ENCODE measurements around the gene KAZN. TPM values are rescaled to one million over a fixed set of nuclear protein-coding genes. Genes with fewer than 3 reads are reported as not detected.

The KAZN gene
- total RNA-seq, 1 donor from 2014 or later, result 7.9 TPM

DNA sequence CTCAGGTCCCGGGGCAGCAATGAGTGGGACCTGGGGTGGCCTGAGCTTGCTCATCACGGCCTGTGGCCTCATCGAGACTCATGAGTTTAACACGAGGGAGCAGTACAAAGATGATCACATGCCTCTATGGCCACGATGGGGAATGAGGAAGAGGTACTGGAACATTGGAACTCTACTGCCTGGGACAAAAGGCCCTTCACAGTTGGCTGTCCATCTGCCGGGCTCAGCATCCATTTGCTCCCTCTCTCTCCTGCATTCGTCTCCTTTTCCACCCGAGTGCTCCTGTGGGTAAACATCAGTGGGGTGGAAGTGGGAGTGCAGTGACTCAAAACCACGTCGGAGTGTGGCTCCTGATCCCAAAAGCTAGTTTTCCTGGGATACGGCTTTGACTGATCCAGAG is 124.9 kb downstream of the KAZN start:
- H3K9me3 Mint-ChIP-seq (ENCODE audit: unreplicated experiment), result peaks cover 2% of the 10 kb centered on the region
- H3K27me3 Mint-ChIP-seq (ENCODE audit: unreplicated experiment), result peaks cover 5% of the 10 kb centered on the region
- TF ChIP-seq, protein P1, sequence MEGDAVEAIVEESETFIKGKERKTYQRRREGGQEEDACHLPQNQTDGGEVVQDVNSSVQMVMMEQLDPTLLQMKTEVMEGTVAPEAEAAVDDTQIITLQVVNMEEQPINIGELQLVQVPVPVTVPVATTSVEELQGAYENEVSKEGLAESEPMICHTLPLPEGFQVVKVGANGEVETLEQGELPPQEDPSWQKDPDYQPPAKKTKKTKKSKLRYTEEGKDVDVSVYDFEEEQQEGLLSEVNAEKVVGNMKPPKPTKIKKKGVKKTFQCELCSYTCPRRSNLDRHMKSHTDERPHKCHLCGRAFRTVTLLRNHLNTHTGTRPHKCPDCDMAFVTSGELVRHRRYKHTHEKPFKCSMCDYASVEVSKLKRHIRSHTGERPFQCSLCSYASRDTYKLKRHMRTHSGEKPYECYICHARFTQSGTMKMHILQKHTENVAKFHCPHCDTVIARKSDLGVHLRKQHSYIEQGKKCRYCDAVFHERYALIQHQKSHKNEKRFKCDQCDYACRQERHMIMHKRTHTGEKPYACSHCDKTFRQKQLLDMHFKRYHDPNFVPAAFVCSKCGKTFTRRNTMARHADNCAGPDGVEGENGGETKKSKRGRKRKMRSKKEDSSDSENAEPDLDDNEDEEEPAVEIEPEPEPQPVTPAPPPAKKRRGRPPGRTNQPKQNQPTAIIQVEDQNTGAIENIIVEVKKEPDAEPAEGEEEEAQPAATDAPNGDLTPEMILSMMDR (IDR thresholded peaks at IDR 0.05; ENCODE audit: partially characterized antibody, unreplicated experiment), result no peak
- H3K4me3 Mint-ChIP-seq (ENCODE audit: unreplicated experiment), result no peak overlapping the region
- no peak overlapping the region for H3K27ac Mint-ChIP-seq (ENCODE audit: unreplicated experiment)
- no peak for DNase-seq
- no peaks in the 10 kb centered on the region for H3K36me3 Mint-ChIP-seq (ENCODE audit: unreplicated experiment)
- peaks cover 4% of the 10 kb centered on the region for H3K4me1 Mint-ChIP-seq (ENCODE audit: low read depth, unreplicated experiment)

DNA sequence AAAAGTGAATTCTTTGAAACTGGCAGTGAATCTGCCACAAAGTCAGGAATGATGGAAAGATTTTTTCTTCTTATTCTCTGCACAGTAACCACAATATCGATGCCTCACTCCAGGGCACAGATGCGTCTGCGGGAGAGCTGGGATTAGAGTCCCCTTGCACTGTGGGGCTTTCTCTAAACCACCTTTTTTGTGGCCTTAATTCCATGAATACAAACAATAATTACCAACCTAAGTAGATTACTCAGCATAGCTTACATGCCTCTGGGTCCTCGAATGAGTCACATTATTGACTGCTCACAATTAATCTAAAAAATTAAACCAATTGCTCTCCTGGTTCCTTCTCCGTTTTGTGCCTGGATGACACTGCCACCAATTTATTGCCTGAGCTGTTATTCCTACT is 125.8 kb downstream of the KAZN start:
- no peak overlapping the region for H3K27ac Mint-ChIP-seq (ENCODE audit: unreplicated experiment)
- H3K4me1 Mint-ChIP-seq (ENCODE audit: low read depth, unreplicated experiment), result peaks cover 13% of the 10 kb centered on the region
- no peaks in the 10 kb centered on the region for H3K36me3 Mint-ChIP-seq (ENCODE audit: unreplicated experiment)
- no peak for DNase-seq
- H3K27me3 Mint-ChIP-seq (ENCODE audit: unreplicated experiment), result peaks cover 5% of the 10 kb centered on the region
- TF ChIP-seq, protein P1 (IDR thresholded peaks at IDR 0.05; ENCODE audit: partially characterized antibody, unreplicated experiment), result no peak
- H3K9me3 Mint-ChIP-seq (ENCODE audit: unreplicated experiment), result peaks cover 4% of the 10 kb centered on the region
- H3K4me3 Mint-ChIP-seq (ENCODE audit: unreplicated experiment), result no peak overlapping the region

DNA sequence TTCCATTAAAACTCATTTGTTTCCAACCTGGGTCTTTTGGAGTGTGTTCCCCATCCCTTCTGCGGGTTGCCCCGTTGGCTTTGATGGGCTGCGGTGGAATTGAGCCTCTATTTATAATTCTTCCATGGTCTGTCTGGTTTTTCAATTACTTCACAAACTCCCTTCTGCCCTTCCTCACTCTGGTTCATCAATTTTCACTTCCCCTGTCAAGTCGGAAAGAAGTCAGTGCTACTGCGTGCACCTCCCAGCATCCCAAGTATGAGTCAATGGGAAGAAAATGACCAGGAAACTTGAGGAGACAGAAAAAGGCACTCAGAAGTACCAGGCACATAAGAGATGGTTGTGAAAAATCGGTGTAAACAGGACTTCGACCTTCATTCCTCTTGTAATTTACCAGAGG is 126.2 kb downstream of the KAZN start:
- Mint-ChIP-seq H3K4me3 (ENCODE audit: unreplicated experiment) (no peak overlapping the region), H3K4me1 (ENCODE audit: low read depth, unreplicated experiment) (peaks cover 13% of the 10 kb centered on the region), H3K9me3 (ENCODE audit: unreplicated experiment) (peaks cover 4% of the 10 kb centered on the region), H3K27me3 (ENCODE audit: unreplicated experiment) (peaks cover 4% of the 10 kb centered on the region), H3K36me3 (ENCODE audit: unreplicated experiment) (no peaks in the 10 kb centered on the region), H3K27ac (ENCODE audit: unreplicated experiment) (no peak overlapping the region)
- TF ChIP-seq, protein P1 (IDR thresholded peaks at IDR 0.05; ENCODE audit: partially characterized antibody, unreplicated experiment), result no peak
- no peak for DNase-seq

DNA sequence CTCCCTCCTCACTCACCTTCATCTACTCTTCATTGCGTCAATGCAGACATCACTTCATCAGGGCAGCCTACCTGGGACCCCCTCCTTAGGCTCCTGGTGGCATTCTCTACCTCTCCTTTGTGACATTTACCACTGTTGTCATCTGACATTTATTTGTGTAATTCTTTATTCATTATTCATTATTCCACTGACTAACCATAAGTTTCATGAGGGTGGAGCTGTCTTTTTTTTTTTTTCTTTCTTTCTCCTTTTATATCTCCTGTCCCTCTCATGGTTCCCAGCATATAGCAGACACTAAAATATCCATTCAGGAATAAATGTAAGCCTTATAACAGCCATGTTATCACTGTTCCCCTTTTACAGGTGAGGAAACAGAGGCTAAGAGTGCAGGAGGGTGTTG is 126.8 kb downstream of the KAZN start:
- Mint-ChIP-seq H3K27me3 (ENCODE audit: unreplicated experiment) (peaks cover 2% of the 10 kb centered on the region), H3K27ac (ENCODE audit: unreplicated experiment) (no peak overlapping the region), H3K9me3 (ENCODE audit: unreplicated experiment) (peaks cover 4% of the 10 kb centered on the region), H3K4me1 (ENCODE audit: low read depth, unreplicated experiment) (peaks cover 13% of the 10 kb centered on the region), H3K36me3 (ENCODE audit: unreplicated experiment) (no peaks in the 10 kb centered on the region), H3K4me3 (ENCODE audit: unreplicated experiment) (no peak overlapping the region)
- TF ChIP-seq, protein P1 (IDR thresholded peaks at IDR 0.05; ENCODE audit: partially characterized antibody, unreplicated experiment), result no peak
- DNase-seq, result no peak

DNA sequence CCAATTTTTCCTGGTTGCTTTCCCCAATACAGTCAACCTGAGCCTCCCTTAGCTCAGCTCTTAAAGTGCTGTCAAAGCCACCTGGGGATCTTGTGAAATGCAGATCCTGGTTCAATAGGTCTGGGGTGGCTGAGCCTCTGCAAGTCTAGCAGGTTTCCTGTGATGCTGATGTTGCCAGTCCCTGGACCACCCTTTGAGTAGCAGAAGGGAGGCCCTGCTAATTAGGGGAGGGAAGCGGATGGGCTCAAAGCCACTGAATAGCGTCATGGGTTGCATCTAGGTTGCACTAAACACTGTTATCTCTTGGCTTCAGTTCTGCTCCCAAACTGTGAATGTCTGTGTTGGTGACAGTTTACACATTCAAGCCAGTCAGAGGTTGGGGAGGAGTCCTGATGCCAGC is 127.2 kb downstream of the KAZN start:
- H3K27me3 Mint-ChIP-seq (ENCODE audit: unreplicated experiment), result peaks cover 2% of the 10 kb centered on the region
- DNase-seq, result no peak
- TF ChIP-seq, protein P1 (IDR thresholded peaks at IDR 0.05; ENCODE audit: partially characterized antibody, unreplicated experiment), result no peak
- no peak overlapping the region for H3K4me3 Mint-ChIP-seq (ENCODE audit: unreplicated experiment)
- no peak overlapping the region for H3K27ac Mint-ChIP-seq (ENCODE audit: unreplicated experiment)
- no peaks in the 10 kb centered on the region for H3K36me3 Mint-ChIP-seq (ENCODE audit: unreplicated experiment)
- peaks cover 13% of the 10 kb centered on the region for H3K4me1 Mint-ChIP-seq (ENCODE audit: low read depth, unreplicated experiment)
- peaks cover 4% of the 10 kb centered on the region for H3K9me3 Mint-ChIP-seq (ENCODE audit: unreplicated experiment)
